PC-9 (cell line): ENCODE data around the gene TUBGCP2. TPM values are rescaled to one million over a fixed set of nuclear protein-coding genes. Genes with fewer than 3 reads are reported as not detected.

Source experiments
- BruUV-seq: library from RNA; stranded (reverse); fragments of 400-500 nt; replicated peaks from 2 replicates; lab custom pipeline; 2021; lab: Mats Ljungman, UMichigan
- CTCF ChIA-PET: fragments of 300-600 bp; sonication (Branson Sonifier 250); formaldehyde crosslinking; loops from one replicate; lab custom pipeline; 2022; ENCODE audit warnings: antibody characterized with exemption; lab: Charles Lee
- POLR2A ChIA-PET: fragments of 300-600 bp; sonication (Branson Sonifier 250); formaldehyde crosslinking; loops from one replicate; lab custom pipeline; 2022; ENCODE audit warnings: antibody characterized with exemption; ENCODE audit not compliant: unreplicated experiment; lab: Charles Lee
- DNase-seq, 2 experiments: peaks; one replicate each; pipeline versions ENCODE4 v3.0.0 to v3.0.0-alpha.2; 2015 to 2022; ENCODE audit warnings: mixed read lengths in 1 of 2
- H2AFZ ChIP-seq: fragments of 200-600 bp; sonication (generic); 2 replicates; pipeline ENCODE4 v1.8.1; 2017; ENCODE audit warnings: antibody characterized with exemption
- H3F3A ChIP-seq: fragments of 200-600 bp; sonication (generic); 2 replicates; pipeline ENCODE4 v1.8.1; 2017; ENCODE audit warnings: antibody characterized with exemption, mild to moderate bottlenecking, low read depth; ENCODE audit not compliant: insufficient read depth
- H3K27ac ChIP-seq: fragments of 200-600 bp; sonication (generic); 2 replicates; pipeline ENCODE4 v1.6.1; 2016; ENCODE audit warnings: mixed run types
- H3K27me3 ChIP-seq: fragments of 200-600 bp; sonication (generic); 2 replicates; pipeline ENCODE4 v1.6.1; 2016; ENCODE audit warnings: low read depth, mixed run types; ENCODE audit not compliant: insufficient read depth
- H3K36me3 ChIP-seq: fragments of 200-600 bp; sonication (generic); 2 replicates; pipeline ENCODE4 v1.6.1; 2016; ENCODE audit warnings: low read depth, mixed run types
- H3K4me1 ChIP-seq: fragments of 200-600 bp; sonication (generic); replicated peaks from 2 replicates; pipeline ENCODE4 v1.6.1; 2016; ENCODE audit warnings: mixed run types; ENCODE audit not compliant: insufficient read depth
- H3K4me2 ChIP-seq: fragments of 200-600 bp; sonication (generic); 2 replicates; pipeline ENCODE4 v1.6.1; 2017; ENCODE audit warnings: mixed run types
- H3K4me3 ChIP-seq: fragments of 200-600 bp; sonication (generic); 2 replicates; pipeline ENCODE4 v1.6.1; 2016; ENCODE audit warnings: mixed run types
- H3K79me2 ChIP-seq: fragments of 200-600 bp; sonication (generic); 2 replicates; pipeline ENCODE4 v1.6.1; 2017; ENCODE audit warnings: low read depth, mixed run types
- H3K9me2 ChIP-seq: fragments of 200-600 bp; sonication (generic); 2 replicates; pipeline ENCODE4 v1.8.1; 2017; ENCODE audit warnings: mild to moderate bottlenecking; ENCODE audit not compliant: insufficient read depth
- H3K9me3 ChIP-seq: fragments of 200-600 bp; sonication (generic); 2 replicates; pipeline ENCODE4 v1.8.1; 2016; ENCODE audit warnings: low read depth; ENCODE audit not compliant: insufficient read depth
- H4K20me1 ChIP-seq: fragments of 200-600 bp; sonication (generic); 2 replicates; pipeline ENCODE4 v1.8.1; 2017; ENCODE audit not compliant: insufficient read depth
- EZH2 ChIP-seq: fragments of 200-600 bp; sonication (generic); IDR thresholded peaks from 2 replicates; pipeline ENCODE4 v1.8.0; 2017; ENCODE audit warnings: antibody characterized with exemption, low read depth
- intact Hi-C: fragments of 100-400 bp; cut with micrococcal nuclease; formaldehyde crosslinking; loops from one replicate; pipeline ENCODE4 v1.10.0; 2022; ENCODE audit not compliant: unreplicated experiment
- total RNA-seq: library from RNA; stranded (reverse); gene quantifications from 2 replicates; pipeline ENCODE4 v1.2.3, GENCODE V29; 2021
- TF ChIP-seq, protein P1 (sequence below): fragments of 200-600 bp; sonication (generic); conservative IDR thresholded peaks from 2 replicates; pipeline ENCODE4 v1.6.1; 2017; ENCODE audit warnings: mixed run types, antibody characterized with exemption, mild to moderate bottlenecking, moderate library complexity

The TUBGCP2 gene
- total RNA-seq, 1 experiment from 2014 or later, result 52.8 TPM

DNA sequence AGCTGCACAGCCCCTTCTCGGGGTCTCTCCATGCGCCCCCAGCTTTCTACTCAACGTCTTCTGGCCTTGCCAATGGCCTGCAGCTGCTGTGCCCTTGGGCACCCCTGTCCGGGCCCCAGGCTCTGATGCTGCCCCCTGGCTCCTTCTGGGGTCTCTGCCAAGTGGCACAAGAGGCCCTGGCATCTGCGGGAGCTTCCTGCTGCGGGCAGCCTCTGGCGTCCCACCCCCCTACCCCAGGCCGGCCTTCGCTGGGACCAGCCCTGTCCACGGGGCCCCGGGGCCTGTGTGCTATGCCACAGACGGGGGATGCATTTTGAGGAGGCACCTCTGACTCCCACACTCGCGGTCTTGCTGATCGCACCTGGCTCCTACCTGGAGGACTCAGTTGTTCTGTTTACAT is 68.7 kb downstream of the TUBGCP2 start:
- ChIA-PET POLR2A (no interaction called here), CTCF (no interaction called here)
- Histone ChIP-seq H3K9me3 (no peaks in the 10 kb centered on the region), H3K4me1 (no peaks in the 10 kb centered on the region), H3K27ac (no peak overlapping the region), H3F3A (no peaks in the 10 kb centered on the region), H3K79me2 (no peaks in the 10 kb centered on the region), H3K4me3 (no peak overlapping the region), H3K36me3 (no peaks in the 10 kb centered on the region), H3K9me2 (no peaks in the 10 kb centered on the region), H3K27me3 (peaks cover 11% of the 10 kb centered on the region), H2AFZ (no peak overlapping the region), H4K20me1 (no peaks in the 10 kb centered on the region), H3K4me2 (no peak overlapping the region)
- intact Hi-C loops, result no loop called here
- no peak for DNase-seq
- TF ChIP-seq, protein P1, sequence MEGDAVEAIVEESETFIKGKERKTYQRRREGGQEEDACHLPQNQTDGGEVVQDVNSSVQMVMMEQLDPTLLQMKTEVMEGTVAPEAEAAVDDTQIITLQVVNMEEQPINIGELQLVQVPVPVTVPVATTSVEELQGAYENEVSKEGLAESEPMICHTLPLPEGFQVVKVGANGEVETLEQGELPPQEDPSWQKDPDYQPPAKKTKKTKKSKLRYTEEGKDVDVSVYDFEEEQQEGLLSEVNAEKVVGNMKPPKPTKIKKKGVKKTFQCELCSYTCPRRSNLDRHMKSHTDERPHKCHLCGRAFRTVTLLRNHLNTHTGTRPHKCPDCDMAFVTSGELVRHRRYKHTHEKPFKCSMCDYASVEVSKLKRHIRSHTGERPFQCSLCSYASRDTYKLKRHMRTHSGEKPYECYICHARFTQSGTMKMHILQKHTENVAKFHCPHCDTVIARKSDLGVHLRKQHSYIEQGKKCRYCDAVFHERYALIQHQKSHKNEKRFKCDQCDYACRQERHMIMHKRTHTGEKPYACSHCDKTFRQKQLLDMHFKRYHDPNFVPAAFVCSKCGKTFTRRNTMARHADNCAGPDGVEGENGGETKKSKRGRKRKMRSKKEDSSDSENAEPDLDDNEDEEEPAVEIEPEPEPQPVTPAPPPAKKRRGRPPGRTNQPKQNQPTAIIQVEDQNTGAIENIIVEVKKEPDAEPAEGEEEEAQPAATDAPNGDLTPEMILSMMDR, result no peak
- no peak for TF ChIP-seq EZH2
- BruUV-seq, result no TSS peak

DNA sequence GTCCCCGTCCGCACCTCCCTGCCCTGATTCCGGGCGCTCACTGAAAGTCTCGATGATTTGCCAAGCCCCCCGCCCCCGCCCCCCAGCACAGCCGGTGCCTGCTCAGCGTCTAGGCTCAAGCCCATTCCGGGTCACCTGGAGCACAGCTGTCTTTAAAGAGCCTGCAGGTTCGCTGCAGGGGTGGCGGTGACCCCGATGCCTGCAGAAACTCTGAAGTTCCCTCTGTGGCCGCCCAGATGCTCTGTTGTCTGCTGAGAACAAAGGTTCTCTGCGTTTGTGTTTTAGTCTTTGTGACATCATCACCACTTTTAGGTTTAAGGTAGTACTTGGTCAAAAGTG is 70.2 kb downstream of the TUBGCP2 start:
- Histone ChIP-seq H3K4me3 (no peak overlapping the region), H3K4me2 (no peak overlapping the region), H2AFZ (no peak overlapping the region), H3K36me3 (no peaks in the 10 kb centered on the region), H3K9me3 (no peaks in the 10 kb centered on the region), H4K20me1 (no peaks in the 10 kb centered on the region), H3K27ac (no peak overlapping the region), H3K4me1 (no peaks in the 10 kb centered on the region), H3K9me2 (no peaks in the 10 kb centered on the region), H3F3A (no peaks in the 10 kb centered on the region), H3K79me2 (no peaks in the 10 kb centered on the region), H3K27me3 (peaks cover 11% of the 10 kb centered on the region)
- DNase-seq, result no peak
- no TSS peak for BruUV-seq
- ChIA-PET CTCF (no interaction called here), POLR2A (no interaction called here)
- intact Hi-C loops, result no loop called here
- TF ChIP-seq EZH2, result no peak
- TF ChIP-seq, protein P1, result no peak

DNA sequence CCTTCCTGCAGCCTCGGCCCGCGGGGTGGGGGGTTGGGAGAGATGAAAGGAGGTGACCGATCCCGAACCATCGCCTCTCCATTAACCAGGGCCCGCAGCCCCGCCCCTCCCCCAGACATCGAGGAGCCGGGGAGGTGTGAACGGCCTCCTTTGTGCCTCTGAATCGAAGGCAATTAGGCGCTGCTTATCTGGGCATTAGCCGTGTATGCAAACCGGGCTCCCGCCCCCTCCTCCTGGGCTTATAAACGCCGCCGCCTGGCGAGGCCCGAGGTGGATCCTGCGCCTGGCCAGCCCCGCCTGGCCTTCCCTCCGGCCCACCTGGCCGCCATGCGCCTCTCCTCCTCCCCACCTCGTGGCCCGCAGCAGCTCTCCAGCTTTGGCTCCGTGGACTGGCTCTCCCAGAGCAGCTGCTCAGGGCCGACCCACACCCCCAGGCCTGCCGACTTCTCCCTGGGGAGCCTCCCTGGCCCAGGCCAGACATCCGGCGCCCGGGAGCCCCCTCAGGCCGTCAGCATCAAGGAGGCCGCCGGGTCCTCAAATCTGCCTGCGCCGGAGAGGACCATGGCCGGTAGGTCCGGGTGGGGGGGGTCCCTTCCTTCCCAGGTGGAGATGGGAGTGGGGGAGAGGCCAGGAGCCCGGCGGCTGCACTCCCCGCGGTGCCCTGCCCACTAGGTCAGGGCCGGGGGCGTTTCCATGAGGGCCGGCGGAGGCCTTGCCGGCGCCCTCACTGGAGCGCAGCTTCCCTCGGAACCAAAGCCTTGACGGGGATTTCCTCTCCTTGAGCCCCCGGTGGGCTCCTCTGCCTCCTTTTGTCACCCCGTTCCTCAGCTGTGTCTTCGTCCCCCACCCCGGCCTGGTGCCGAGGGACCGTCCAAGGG is 70.8 kb downstream of the TUBGCP2 start, which contains the start of gene VENTX:
Gene VENTX (plus strand): TSS at position 268 of the 878 bp plus-strand sequence. CDS start 60 bp downstream, at position 328.
- Histone ChIP-seq H3K36me3 (no peaks in the 10 kb centered on the region), H3K9me2 (no peaks in the 10 kb centered on the region), H3K4me1 (no peaks in the 10 kb centered on the region), H3K4me2 (no peak within 1 kb of the TSS), H3K27me3 (peaks cover 11% of the 10 kb centered on the region), H3F3A (no peaks in the 10 kb centered on the region), H3K4me3 (no peak within 1 kb of the TSS), H3K27ac (no peak within 1 kb of the TSS), H2AFZ (no peak within 1 kb of the TSS), H3K79me2 (no peaks in the 10 kb centered on the region), H3K9me3 (no peaks in the 10 kb centered on the region), H4K20me1 (no peaks in the 10 kb centered on the region)
- POLR2A ChIA-PET, result no interaction called here
- intact Hi-C loops, result no loop called here
- BruUV-seq, result no TSS peak
- CTCF ChIA-PET, result interaction anchor here (0.7 kb wide), 1 partner anchor 31 kb away, joined by 5 read pairs; no protein-coding TSS in a partner anchor
- no peak for DNase-seq
- no peak for TF ChIP-seq EZH2
- TF ChIP-seq, protein P1, result no peak
